HG03135 (cell line): Measurements from ENCODE around the gene GFI1.

ENCODE experiments used
- ATAC-seq: cut with Tn5 transposase; IDR thresholded peaks from one replicate; pipeline ENCODE4 v1.9.1; 2021; ENCODE audit warnings: mild to moderate bottlenecking, moderate library complexity; ENCODE audit not compliant: unreplicated experiment

Gene GFI1

GRCh38 chr1:92488832-92489231 is 2.1 kb upstream of the GFI1 start:
- ATAC-seq = no peak

GRCh38 chr1:92488416-92488815 is 1.7 kb upstream of the GFI1 start:
- ATAC-seq = no peak

- no peak for ATAC-seq
Observed at GRCh38 chr1:92487078-92487605, 417 bp upstream of the GFI1 start.

GRCh38 chr1:92485381-92486250 is 1.1 kb downstream of the GFI1 start:
- ATAC-seq = peak; percentile 51

- ATAC-seq = peak; percentile 30
Observed at GRCh38 chr1:92484472-92485380, 2.0 kb downstream of the GFI1 start.

GRCh38 chr1:92483610-92484471 is 2.9 kb downstream of the GFI1 start:
- ATAC-seq = no peak

DNA sequence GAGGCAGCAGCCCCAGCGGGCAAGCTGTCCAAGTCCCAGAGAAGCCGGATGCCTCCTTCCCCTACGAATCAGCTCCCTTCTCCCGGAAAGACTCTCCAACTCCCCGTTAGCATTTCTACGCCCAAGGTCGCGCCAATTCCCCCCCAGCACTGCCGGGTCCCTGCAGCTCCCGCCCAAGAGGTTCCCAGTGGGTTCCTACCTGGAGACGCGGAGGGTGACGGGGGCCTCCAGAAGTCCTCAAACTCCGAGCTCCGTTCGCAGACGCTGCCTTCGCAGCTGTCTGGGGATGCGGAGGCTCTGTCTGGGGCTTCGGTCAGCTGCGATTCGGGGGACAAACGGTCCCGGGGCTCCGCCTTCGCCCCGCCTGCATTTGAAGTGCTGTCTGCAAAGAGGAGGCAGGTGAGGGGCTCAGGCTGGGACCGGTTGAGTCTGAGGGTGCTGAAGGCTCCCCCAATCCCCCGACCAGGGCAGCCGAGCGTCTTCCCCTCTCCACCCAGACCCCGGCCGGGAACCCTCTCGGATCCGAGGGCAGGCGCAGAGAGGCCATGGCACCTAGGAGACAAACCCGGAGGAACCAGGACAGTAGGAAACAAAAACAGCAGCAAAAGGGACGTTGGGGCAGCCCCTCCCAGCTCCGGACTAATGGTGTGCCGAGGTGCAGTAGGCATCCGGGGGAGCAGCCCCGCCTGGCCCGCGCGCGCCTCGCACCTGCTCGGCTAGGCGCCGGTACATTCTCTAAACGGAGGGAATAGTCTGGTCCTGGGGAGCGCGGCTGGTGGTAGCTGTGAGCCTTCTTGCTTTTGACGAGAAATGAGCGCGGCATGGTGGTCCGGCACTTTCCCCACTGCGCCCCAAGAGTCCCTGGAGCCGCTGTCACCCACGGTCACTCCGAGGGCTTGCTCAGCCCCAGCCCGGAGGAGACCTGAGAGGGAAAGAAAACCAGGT is 3.8 kb downstream of the GFI1 start:
- no peak for ATAC-seq

- ATAC-seq = no peak
Observed at GRCh38 chr1:92481971-92482664, 4.6 kb downstream of the GFI1 start.

DNA sequence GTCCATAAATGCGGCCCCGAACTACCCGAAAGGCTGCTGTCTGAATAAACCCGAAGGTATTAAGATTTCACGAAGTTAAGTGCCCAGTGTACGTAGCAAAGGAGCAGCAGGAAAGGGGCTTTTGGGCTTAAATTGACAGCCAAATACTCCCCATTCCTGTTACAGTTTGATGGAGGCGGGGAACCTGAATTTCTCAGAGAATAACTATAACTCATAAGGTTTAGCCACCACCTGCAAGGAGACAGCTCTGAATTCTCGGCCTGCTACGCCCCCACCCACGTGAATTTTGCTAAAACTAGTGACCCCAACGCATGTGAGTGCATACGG is 5.2 kb downstream of the GFI1 start:
- ATAC-seq = no peak

- ATAC-seq = no peak
Observed at GRCh38 chr1:92480813-92481598, 5.7 kb downstream of the GFI1 start.

DNA sequence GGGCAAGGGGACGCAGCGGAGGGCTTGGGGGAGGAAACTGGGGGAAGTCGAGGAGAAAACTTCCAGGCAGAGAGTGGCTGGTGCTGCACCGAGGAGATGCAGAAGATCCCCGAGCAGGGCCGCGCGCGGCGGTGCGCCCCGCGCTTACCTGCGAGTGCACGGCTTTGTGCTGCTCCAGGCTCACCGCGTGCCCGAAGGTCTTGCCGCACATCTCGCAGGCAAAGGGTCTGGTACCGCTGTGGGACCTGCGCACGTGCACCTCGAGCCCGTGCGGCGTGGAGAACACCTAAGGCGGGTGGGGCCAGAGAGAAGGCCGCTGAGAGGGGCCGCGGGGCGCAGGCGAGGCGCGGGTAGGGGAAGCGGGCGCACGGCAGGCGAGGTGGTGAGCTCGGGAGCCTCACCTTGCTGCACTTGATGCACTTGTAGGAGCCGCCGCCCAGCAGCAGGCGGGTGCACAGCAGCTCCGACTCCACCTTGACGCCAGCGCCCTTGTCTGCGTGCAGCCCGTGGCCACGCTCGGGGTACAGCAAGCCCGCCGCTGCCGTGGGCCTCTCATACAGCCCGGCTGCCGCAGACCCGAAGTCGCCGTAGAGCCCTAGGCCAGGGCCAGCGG is 6.4 kb downstream of the GFI1 start:
- no peak for ATAC-seq

DNA sequence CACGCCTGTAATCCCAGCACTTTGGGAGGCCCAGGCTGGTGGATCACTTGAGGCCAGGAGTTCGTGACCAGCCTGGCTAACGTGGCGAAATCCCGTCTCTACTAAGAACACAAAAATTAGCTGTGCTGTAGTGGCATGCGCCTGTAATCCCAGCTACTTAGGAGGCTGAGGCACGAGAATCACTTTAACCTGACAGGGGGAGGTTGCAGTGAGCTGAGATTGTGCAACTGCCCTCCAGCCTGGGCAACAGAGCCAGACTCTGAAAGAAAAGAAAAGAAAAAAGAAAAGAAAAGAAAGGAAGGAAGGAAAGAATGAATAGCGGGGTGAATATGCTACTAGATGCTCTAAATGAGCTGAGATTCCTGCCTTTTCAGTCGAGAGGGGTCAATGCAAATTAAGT is 7.1 kb downstream of the GFI1 start:
- no peak for ATAC-seq

DNA sequence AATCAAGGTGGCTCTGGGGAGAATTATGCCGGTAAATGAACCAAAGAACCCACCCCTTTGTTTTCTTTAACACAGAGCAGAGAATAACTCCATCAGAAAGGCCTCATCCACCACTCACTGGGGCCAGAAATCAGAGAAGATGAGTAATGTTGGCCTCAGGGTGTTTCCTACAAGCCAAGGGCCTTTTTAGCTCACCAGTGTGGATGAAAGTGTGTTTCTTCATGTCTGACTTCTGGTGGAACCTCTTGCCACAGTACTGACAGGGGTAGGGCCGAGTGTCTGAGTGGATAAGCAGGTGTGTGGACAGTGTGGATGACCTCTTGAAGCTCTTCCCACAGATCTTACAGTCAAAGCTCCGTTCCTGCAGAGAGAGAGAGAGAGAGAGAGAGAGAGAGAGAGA is 8.3 kb downstream of the GFI1 start:
- ATAC-seq = no peak

DNA sequence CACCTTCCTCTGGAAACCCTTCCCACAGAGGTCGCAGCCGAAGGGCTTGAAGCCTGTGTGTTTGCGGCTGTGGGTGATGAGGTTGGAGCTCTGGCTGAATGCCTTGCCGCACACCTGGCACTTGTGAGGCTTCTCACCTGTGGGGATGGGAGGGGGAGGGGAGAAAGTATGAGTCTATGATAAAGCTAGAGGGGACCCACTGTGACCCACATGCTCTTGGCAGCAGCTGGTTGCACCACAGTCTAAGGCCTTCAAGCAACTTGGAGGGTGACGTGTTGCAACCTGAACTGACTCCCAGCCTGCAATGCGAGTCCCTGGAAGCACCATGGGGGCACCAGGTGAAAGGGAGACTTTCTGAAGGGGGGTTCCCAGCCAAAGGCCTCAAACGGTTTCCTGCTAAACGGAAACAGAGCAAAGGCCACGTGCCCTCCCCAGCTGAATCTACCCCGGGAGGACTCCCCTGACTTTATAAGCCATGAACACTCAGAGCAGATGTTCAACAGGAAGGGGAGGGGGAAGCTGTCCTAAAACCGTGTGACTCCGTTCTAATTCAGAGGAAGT is 10.6 kb downstream of the GFI1 start:
- peak; percentile 47 for ATAC-seq

GRCh38 chr1:92475029-92475428 is 11.7 kb downstream of the GFI1 start:
- no peak for ATAC-seq

DNA sequence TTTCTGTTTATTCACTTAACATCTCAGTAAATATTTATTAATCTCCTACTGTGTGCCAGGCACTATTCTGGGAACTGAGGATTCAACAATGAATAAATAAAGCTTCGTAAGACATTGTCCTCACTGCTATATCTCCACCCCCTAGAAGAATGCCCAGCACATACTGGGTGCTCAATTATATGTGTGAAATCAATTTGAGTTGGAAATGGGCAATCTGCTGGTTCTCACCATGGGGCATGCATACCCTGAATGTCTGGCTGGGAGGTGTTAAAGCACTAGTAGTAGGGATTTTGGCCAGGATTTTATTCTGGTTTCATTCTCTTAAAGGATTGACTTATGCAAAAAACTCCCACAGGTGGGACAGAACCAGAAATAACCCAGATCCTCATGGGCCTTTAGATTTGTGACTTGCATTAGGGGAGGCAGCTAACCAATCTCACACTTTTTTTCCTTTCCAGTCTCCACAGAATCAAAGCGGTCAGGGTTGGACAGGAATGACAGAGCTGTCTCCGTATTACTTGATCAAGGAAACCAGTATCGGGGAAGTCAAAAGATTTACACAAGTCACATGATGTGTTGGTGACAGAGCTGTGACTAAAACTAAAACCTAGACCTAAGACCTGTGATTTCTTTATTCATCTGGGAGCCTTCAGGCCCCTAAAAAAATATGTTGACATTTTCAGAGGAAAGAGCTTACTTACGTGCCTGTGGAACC is 12.8 kb downstream of the GFI1 start:
- ATAC-seq = no peak

- ATAC-seq = no peak
Observed at GRCh38 chr1:92470216-92470615, 16.5 kb downstream of the GFI1 start.
